IMR-90 (cell line): Measurements from ENCODE around the gene EIF3L. TPM values are rescaled to one million over a fixed set of nuclear protein-coding genes. Genes with fewer than 3 reads are reported as not detected.

Experiments used
- CTCF ChIP-seq: conservative IDR thresholded peaks from 2 replicates; pipeline ENCODE4 v1.5.1; 2012; ENCODE audit warnings: mild to moderate bottlenecking, low read depth, low read length, improper control_type of control experiment
- RFX5 ChIP-seq: IDR thresholded peaks from 2 replicates; pipeline ENCODE4 v1.8.0; 2012; ENCODE audit warnings: low read depth, mild to moderate bottlenecking, low read length, moderate library complexity
- polyA plus RNA-seq, 3 experiments: library from polyadenylated mRNA; depleted of rRNA; stranded (reverse); fragments of >200 nt; gene quantifications; 2 replicates each; pipeline ENCODE4 v1.2.3, GENCODE V29; 2012; ENCODE audit warnings: low replicate concordance in 1 of 3
- total RNA-seq: library from RNA; depleted of rRNA; stranded (reverse); fragments of >200 nt; gene quantifications from 2 replicates; pipeline ENCODE4 v1.2.3, GENCODE V29; 2012

The EIF3L gene
- total and polyA plus RNA-seq, 2 of the 4 experiments (the other 2 are of a cell fraction), result 391 to 593 TPM

GRCh38 chr22:37817705-37818408 lies 31.4 kb upstream of the EIF3L start (continued):
- TF ChIP-seq CTCF, result peak; percentile 98
- no peak for TF ChIP-seq RFX5
